ENCODE measurements around the gene AXIN1. TPM values are rescaled to one million over a fixed set of nuclear protein-coding genes. Genes with fewer than 3 reads are reported as not detected.

Gene AXIN1
- total RNA-seq, 1 experiment from 2014 or later, result 43.7 TPM

DNA sequence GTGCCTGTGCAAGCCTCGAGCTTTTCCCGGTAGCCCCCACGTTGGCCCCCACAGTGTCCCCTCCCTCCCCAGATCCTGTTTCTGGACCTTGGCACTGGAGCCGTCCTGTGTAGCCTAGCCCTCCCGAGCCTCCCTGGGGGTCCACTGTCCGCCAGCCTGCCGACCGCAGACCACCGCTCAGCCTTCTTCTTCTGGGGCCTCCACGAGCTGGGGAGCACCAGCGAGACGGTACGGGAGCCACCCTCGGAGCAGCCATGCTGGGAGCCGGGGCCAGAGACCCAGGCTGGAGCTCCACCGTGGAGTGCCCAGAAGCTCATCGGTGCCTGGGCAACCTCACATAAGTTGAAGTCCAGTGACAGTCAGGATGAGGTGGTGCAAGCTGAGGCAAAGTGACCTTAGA, 88.6 kb downstream of the AXIN1 start:
- ChIA-PET POLR2A (interaction anchor here (1.5 kb wide), 1 partner anchor 29 kb away, joined by 6 read pairs; the partner anchor contains the start of gene FAM234A), CTCF (interaction anchor here (0.6 kb wide), 1 partner anchor 158 kb away, joined by 3 read pairs; no protein-coding TSS in a partner anchor)
- BruUV-seq (replicated peaks), result no TSS peak
- H3K4me3 Mint-ChIP-seq (ENCODE audit: unreplicated experiment), result no peak overlapping the region
- TF ChIP-seq CTCF (IDR thresholded peaks at IDR 0.05; ENCODE audit: unreplicated experiment), result no peak
- H3K27me3 Mint-ChIP-seq (ENCODE audit: insufficient read depth, unreplicated experiment), result no peaks in the 10 kb centered on the region
- peaks cover 47% of the 10 kb centered on the region for H3K36me3 Mint-ChIP-seq (ENCODE audit: insufficient read depth, unreplicated experiment)
- intact Hi-C loops (cut with micrococcal nuclease), result no loop called here
- no peak overlapping the region for H3K27ac Mint-ChIP-seq (ENCODE audit: low read depth, unreplicated experiment)
- DNase-seq (ENCODE audit: unreplicated experiment), result no peak
- H3K4me1 Mint-ChIP-seq (ENCODE audit: insufficient read depth, unreplicated experiment), result peaks cover 18% of the 10 kb centered on the region
- no peaks in the 10 kb centered on the region for H3K9me3 Mint-ChIP-seq (ENCODE audit: unreplicated experiment)

DNA sequence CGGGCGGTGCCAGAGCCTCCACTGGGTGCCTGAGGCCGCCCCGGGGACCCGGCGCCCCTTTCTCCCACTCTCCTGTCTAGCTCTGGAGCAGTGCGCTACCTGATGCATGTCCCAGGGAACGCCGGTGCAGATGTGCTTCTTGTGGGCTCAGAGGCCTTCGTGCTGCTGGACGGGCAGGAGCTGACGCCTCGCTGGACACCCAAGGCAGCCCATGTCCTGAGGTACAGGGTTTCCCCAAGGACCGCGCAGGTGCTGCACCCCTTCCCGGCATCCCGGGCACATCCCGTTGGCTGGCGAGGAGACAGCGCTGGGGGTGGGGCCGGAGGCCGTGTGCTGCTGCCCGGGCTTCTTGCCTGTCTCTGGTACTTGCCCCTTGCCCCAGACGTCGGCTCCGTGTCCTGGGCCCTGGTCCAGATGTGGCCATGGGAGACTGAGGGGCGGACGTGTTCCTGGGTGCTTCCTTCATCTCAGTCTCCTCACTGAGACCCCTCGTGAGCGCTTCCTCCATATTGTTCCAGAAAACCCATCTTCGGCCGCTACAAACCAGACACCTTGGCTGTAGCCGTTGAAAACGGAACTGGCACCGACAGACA, 89.2 kb downstream of the AXIN1 start:
- ChIA-PET CTCF (interaction anchor here (0.6 kb wide), 2 partner anchors 82 to 158 kb away, joined by 3 read pairs; no protein-coding TSS in a partner anchor), POLR2A (no interaction called here)
- Mint-ChIP-seq H3K27me3 (ENCODE audit: insufficient read depth, unreplicated experiment) (no peaks in the 10 kb centered on the region), H3K9me3 (ENCODE audit: unreplicated experiment) (no peaks in the 10 kb centered on the region), H3K36me3 (ENCODE audit: insufficient read depth, unreplicated experiment) (peaks cover 48% of the 10 kb centered on the region), H3K27ac (ENCODE audit: low read depth, unreplicated experiment) (no peak overlapping the region), H3K4me3 (ENCODE audit: unreplicated experiment) (no peak overlapping the region), H3K4me1 (ENCODE audit: insufficient read depth, unreplicated experiment) (peaks cover 14% of the 10 kb centered on the region)
- intact Hi-C loops (cut with micrococcal nuclease), result no loop called here
- BruUV-seq (replicated peaks), result no TSS peak
- no peak for DNase-seq (ENCODE audit: unreplicated experiment)
- no peak for TF ChIP-seq CTCF (IDR thresholded peaks at IDR 0.05; ENCODE audit: unreplicated experiment)

GRCh38 chr16:262121-262745, 90.3 kb downstream of the AXIN1 start:
- TF ChIP-seq CTCF (IDR thresholded peaks at IDR 0.05; ENCODE audit: unreplicated experiment), result no peak
- intact Hi-C loops (cut with micrococcal nuclease), result no loop called here
- Mint-ChIP-seq H3K27ac (ENCODE audit: low read depth, unreplicated experiment) (no peak overlapping the region), H3K27me3 (ENCODE audit: insufficient read depth, unreplicated experiment) (no peaks in the 10 kb centered on the region), H3K9me3 (ENCODE audit: unreplicated experiment) (no peaks in the 10 kb centered on the region), H3K4me3 (ENCODE audit: unreplicated experiment) (no peak overlapping the region), H3K36me3 (ENCODE audit: insufficient read depth, unreplicated experiment) (peaks cover 58% of the 10 kb centered on the region), H3K4me1 (ENCODE audit: insufficient read depth, unreplicated experiment) (peaks cover 13% of the 10 kb centered on the region)
- POLR2A ChIA-PET, result no interaction called here
- no TSS peak for BruUV-seq (replicated peaks)
- no peak for DNase-seq (ENCODE audit: unreplicated experiment)
- CTCF ChIA-PET, result no interaction called here

DNA sequence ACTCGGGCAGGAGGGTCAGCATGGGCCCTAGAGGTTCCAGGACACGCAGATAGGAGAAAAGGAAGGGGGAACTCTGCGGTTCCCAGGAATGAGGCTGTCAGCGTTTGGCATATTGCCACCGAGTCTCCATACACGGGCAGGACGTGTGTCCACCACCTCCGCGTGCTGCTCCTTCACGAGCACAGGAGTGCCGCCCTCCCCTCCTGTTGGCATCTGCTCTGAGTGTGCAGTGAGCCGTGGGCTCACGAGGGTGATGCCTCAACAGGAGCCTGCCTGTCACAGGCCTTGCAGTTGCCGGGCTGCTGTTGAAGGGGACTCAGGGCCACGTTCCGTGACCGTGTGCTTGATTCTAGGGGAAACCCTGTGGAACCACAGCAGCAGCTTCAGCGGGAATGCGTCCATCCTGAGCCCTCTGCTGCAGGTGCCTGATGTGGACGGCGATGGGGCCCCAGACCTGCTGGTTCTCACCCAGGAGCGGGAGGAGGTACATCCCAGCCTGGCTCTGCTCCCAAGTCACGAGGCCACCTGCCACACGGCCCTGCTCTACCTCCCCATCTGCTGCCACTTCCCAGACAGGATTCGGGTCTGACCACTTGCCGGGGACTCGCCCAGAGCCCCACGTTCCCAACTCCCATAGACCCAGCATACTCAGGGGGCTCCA, 91.4 kb downstream of the AXIN1 start:
- intact Hi-C loops (cut with micrococcal nuclease), result no loop called here
- Mint-ChIP-seq H3K4me1 (ENCODE audit: insufficient read depth, unreplicated experiment) (peaks cover 9% of the 10 kb centered on the region), H3K9me3 (ENCODE audit: unreplicated experiment) (no peaks in the 10 kb centered on the region), H3K27ac (ENCODE audit: low read depth, unreplicated experiment) (no peak overlapping the region), H3K36me3 (ENCODE audit: insufficient read depth, unreplicated experiment) (peaks cover 69% of the 10 kb centered on the region), H3K27me3 (ENCODE audit: insufficient read depth, unreplicated experiment) (no peaks in the 10 kb centered on the region), H3K4me3 (ENCODE audit: unreplicated experiment) (no peak overlapping the region)
- ChIA-PET POLR2A (no interaction called here), CTCF (no interaction called here)
- no peak for DNase-seq (ENCODE audit: unreplicated experiment)
- no TSS peak for BruUV-seq (replicated peaks)
- no peak for TF ChIP-seq CTCF (IDR thresholded peaks at IDR 0.05; ENCODE audit: unreplicated experiment)
